Pancreas (tissue), 10 donors: ENCODE measurements around the gene CFAP46. TPM values are rescaled to one million over a fixed set of nuclear protein-coding genes. Genes with fewer than 3 reads are reported as not detected.

Experiments
- ATAC-seq, 4 donors: fragments of 200-7000 bp; cut with Tn5 transposase; one replicate each; pipeline versions ENCODE4 v1.8.0 to v1.9.1; 2020; ENCODE audit warnings: mild to moderate bottlenecking in 4 of 4, moderate library complexity in 4 of 4
- DNase-seq, 6 donors: peaks; one replicate each; pipeline ENCODE4 v3.0.0-alpha.2; 2020
- FAIRE-seq: peaks from 2 replicates; lab custom pipeline; 2012; peaks lifted over from hg19 to GRCh38; lab: Jason Lieb, UNC
- H3K27ac ChIP-seq, 4 donors: fragments of 200-600 bp; sonication (generic); 1 replicate in 3 of 4; 2 replicates in 1 of 4; pipeline versions ENCODE4 v1.5.0 to v1.8.0; 2020
- H3K27me3 ChIP-seq, 4 donors: fragments of 200-600 bp; one replicate each; pipeline ENCODE4 v1.8.0; 2021
- H3K36me3 ChIP-seq, 3 donors: fragments of 200-600 bp; sonication (generic) in 1 of 3; one replicate each; pipeline versions ENCODE4 v1.5.0 to v1.8.0; 2020 to 2021
- H3K4me1 ChIP-seq, 3 donors: fragments of 200-600 bp; one replicate each; pipeline ENCODE4 v1.8.0; 2021
- H3K4me3 ChIP-seq, 4 donors: fragments of 200-600 bp; sonication (generic) in 2 of 4; one replicate each; pipeline versions ENCODE4 v1.5.0 to v1.8.0; 2020 to 2021
- H3K9me3 ChIP-seq, 4 donors: fragments of 200-600 bp; one replicate each; pipeline ENCODE4 v1.8.0; 2021
- CTCF ChIP-seq, 4 donors: fragments of 200-600 bp; sonication (generic) in 3 of 4; IDR thresholded peaks; one replicate each; pipeline versions ENCODE4 v1.5.0 to v1.8.0; 2021; ENCODE audit warnings: antibody characterized with exemption in 4 of 4
- WGBS, 2 donors: extraction: QIAGEN DNeasy Blood & Tissue Kit; methylation state at CpG; one replicate each; pipeline ENCODE4 v1.1.7; 2013; 5-methylcytosine and 5-hydroxymethylcytosine counted together
- intact Hi-C, 3 donors: fragments of 100-400 bp; cut with DNase I; formaldehyde crosslinking; loops; one replicate each; pipeline versions ENCODE4 v1.11.1 to v1.14.2; 2022
- polyA plus RNA-seq, 2 donors: library from polyadenylated mRNA; stranded (reverse); fragments of 200-250 nt; gene quantifications; one replicate each; pipeline ENCODE4 v1.2.3, GENCODE V29; 2013
- total RNA-seq, 6 donors: library from RNA; stranded (reverse); fragmentation: NEBNext Ultra II Directional in 4 of 6; extraction: Animal tissue kit (Norgen Biotek cat#: 25700) in 4 of 6; gene quantifications; one replicate each; pipeline versions ENCODE4 v1.2.1 to v1.2.4, GENCODE V29; 2021 to 2023
- donor health status: healthy with polysubstance abuse.
- donor health status: DM: no; HTN: no; CAD: no; lungs with moderate emphysema.
- donor health status: DM: no; HTN: no; CAD: no.
- donor health status: control.
- donor health status: control.
- donor health status: Bipolar disorder and iron deficiency.
- donor health status: DM: yes; HTN: yes; CAD: no.
- donor health status: DM: no; HTN: no; CAD: no.
- donor health status: DM: no; HTN: no; CAD: no.
- donor health status: DM: yes; HTN: yes; CAD: no.

The CFAP46 gene
- total and polyA plus RNA-seq, 8 donors = 0.39 to 1.6 (median 1.0) TPM

- Histone ChIP-seq H3K27me3 (no peaks in the 10 kb centered on the region), H3K9me3 (no peaks in the 10 kb centered on the region), H3K4me1 (peaks cover 0 to 6% (median 0%) of the 10 kb centered on the region in 3 donors), H3K4me3 (peak overlapping the region in 2 of 4 donors; percentile 53 to 71), H3K27ac (no peak overlapping the region), H3K36me3 (no peaks in the 10 kb centered on the region)
- WGBS, 2 donors = 54 to 55% methylated on average over 11 of the region's 11 CpGs
- peak in 1 of 6 donors; percentile 44 for DNase-seq
- no peak for TF ChIP-seq CTCF (IDR thresholded peaks at IDR 0.05)
- intact Hi-C loops = loop anchor here in 1 of 3 donors (10.0 kb wide), 1 partner anchor 183 kb away; no protein-coding TSS in a partner anchor
- peak in 2 of 4 donors; percentile 7 to 27 for ATAC-seq
- FAIRE-seq = no peak
These were observed 724 bp downstream of the CFAP46 start for GRCh38 chr10:132941640-132942051.

- Histone ChIP-seq H3K27me3 (no peaks in the 10 kb centered on the region), H3K9me3 (no peaks in the 10 kb centered on the region), H3K4me3 (no peak overlapping the region), H3K4me1 (peaks cover 0 to 6% (median 0%) of the 10 kb centered on the region in 3 donors), H3K27ac (no peak overlapping the region), H3K36me3 (no peaks in the 10 kb centered on the region)
- no peak for ATAC-seq
- DNase-seq = peak in 2 of 6 donors; percentile 58 to 63
- intact Hi-C loops = loop anchor here in 1 of 3 donors (10.0 kb wide), 1 partner anchor 184 kb away; no protein-coding TSS in a partner anchor
- WGBS, 2 donors = 77 to 83% methylated on average over 28 of the region's 28 CpGs
- TF ChIP-seq CTCF (IDR thresholded peaks at IDR 0.05) = no peak
- no peak for FAIRE-seq
These were observed 1.4 kb downstream of the CFAP46 start for GRCh38 chr10:132940791-132941465.

- no peaks in the 10 kb centered on the region for H3K36me3 ChIP-seq
- H3K4me3 ChIP-seq = no peak overlapping the region
- intact Hi-C loops = loop anchor here in 1 of 3 donors (10.0 kb wide), 1 partner anchor 185 kb away; no protein-coding TSS in a partner anchor
- peak in 3 of 4 donors; percentile 55 to 78 (median 59) for TF ChIP-seq CTCF (IDR thresholded peaks at IDR 0.05)
- no peak overlapping the region for H3K27ac ChIP-seq
- no peaks in the 10 kb centered on the region for H3K27me3 ChIP-seq
- WGBS, 2 donors = 50 to 54% methylated on average over 24 of the region's 24 CpGs
- peak in 3 of 6 donors; percentile 42 to 75 (median 58) for DNase-seq
- FAIRE-seq = no peak
- peaks cover 0 to 6% (median 0%) of the 10 kb centered on the region in 3 donors for H3K4me1 ChIP-seq
- H3K9me3 ChIP-seq = no peaks in the 10 kb centered on the region
- peak in 3 of 4 donors; percentile 52 to 79 (median 73) for ATAC-seq
These were observed 2.2 kb downstream of the CFAP46 start for GRCh38 chr10:132939957-132940790.

- H3K4me3 ChIP-seq = no peak overlapping the region
- no peak for FAIRE-seq
- intact Hi-C loops = no loop called here
These were observed 2.9 kb downstream of the CFAP46 start for GRCh38 chr10:132939378-132939955.

More at GRCh38 chr10:132939378-132939955, 2.9 kb downstream of the CFAP46 start:
- no peak for ATAC-seq
- no peaks in the 10 kb centered on the region for H3K27me3 ChIP-seq
- no peaks in the 10 kb centered on the region for H3K36me3 ChIP-seq
- H3K27ac ChIP-seq = no peak overlapping the region
- H3K4me1 ChIP-seq = peaks cover 0 to 6% (median 0%) of the 10 kb centered on the region in 3 donors
- WGBS, 2 donors = 76 to 86% methylated on average over 15 of the region's 15 CpGs
- TF ChIP-seq CTCF (IDR thresholded peaks at IDR 0.05) = no peak
- peak in 2 of 6 donors; percentile 37 to 52 for DNase-seq
- no peaks in the 10 kb centered on the region for H3K9me3 ChIP-seq
